ENCODE results near the gene REEP2. TPM values are rescaled to one million over a fixed set of nuclear protein-coding genes. Genes with fewer than 3 reads are reported as not detected.

The REEP2 gene
- polyA plus RNA-seq, 1 of the 3 experiments (the other 2 are of a cell fraction) = 31.2 TPM

DNA sequence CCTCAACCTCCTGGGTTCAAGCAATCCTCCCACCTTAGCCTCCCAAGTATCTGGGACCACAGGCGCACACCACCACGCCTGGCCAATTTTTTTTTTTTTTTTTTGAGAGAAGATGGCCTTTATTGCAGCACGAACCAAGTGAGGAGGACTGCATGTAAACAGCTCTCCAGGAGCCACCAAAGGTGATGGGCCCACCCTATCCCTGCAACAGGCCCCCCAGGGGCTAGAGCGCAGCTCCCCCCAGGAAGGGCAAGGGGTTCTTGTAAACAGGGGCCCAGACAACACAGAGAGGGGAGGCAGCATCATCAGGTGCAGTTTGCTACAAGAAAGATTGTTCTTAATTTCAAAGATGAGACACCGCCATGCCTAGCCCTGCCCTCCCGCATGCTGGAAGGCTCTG is 13.9 kb downstream of the REEP2 start:
- H3K4me1 ChIP-seq (ENCODE audit: control insufficient read depth in 1 of 2, insufficient read depth in 2 of 2, low read depth in 1 of 2, low read length in 1 of 2) = peaks cover 13 to 19% of the 10 kb centered on the region in 2 experiments; a peak in 3 of 4 replicates
- CTCF ChIA-PET = interaction anchor here (0.8 to 1.3 kb wide), 5 partner anchors 11 to 127 kb away, joined by 3 to 6 read pairs (median 3); no protein-coding TSS in a partner anchor
- no peaks in the 10 kb centered on the region for H4K20me1 ChIP-seq (ENCODE audit: insufficient read depth)
- H3K27me3 ChIP-seq (ENCODE audit: insufficient read depth) = no peaks in the 10 kb centered on the region
- H3K9ac ChIP-seq = no peak overlapping the region
- no peaks in the 10 kb centered on the region for H3K36me3 ChIP-seq (replicated peaks in 1 of 2; ENCODE audit: control insufficient read depth in 1 of 2, insufficient read depth in 2 of 2, low read length in 1 of 2)
- H3K9me3 ChIP-seq = no peaks in the 10 kb centered on the region
- H3K9me2 ChIP-seq = no peaks in the 10 kb centered on the region
- no peaks in the 10 kb centered on the region for H3F3A ChIP-seq (replicated peaks; ENCODE audit: insufficient read depth)
- no peak for TF ChIP-seq MXI1 (IDR thresholded peaks at IDR 0.05; ENCODE audit: low read depth, low read length)
- TF ChIP-seq, protein P1, sequence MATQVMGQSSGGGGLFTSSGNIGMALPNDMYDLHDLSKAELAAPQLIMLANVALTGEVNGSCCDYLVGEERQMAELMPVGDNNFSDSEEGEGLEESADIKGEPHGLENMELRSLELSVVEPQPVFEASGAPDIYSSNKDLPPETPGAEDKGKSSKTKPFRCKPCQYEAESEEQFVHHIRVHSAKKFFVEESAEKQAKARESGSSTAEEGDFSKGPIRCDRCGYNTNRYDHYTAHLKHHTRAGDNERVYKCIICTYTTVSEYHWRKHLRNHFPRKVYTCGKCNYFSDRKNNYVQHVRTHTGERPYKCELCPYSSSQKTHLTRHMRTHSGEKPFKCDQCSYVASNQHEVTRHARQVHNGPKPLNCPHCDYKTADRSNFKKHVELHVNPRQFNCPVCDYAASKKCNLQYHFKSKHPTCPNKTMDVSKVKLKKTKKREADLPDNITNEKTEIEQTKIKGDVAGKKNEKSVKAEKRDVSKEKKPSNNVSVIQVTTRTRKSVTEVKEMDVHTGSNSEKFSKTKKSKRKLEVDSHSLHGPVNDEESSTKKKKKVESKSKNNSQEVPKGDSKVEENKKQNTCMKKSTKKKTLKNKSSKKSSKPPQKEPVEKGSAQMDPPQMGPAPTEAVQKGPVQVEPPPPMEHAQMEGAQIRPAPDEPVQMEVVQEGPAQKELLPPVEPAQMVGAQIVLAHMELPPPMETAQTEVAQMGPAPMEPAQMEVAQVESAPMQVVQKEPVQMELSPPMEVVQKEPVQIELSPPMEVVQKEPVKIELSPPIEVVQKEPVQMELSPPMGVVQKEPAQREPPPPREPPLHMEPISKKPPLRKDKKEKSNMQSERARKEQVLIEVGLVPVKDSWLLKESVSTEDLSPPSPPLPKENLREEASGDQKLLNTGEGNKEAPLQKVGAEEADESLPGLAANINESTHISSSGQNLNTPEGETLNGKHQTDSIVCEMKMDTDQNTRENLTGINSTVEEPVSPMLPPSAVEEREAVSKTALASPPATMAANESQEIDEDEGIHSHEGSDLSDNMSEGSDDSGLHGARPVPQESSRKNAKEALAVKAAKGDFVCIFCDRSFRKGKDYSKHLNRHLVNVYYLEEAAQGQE (IDR thresholded peaks at IDR 0.05; ENCODE audit: low read depth, low read length) = no peak
- no peak for TF ChIP-seq MEF2A (IDR thresholded peaks at IDR 0.05; ENCODE audit: borderline replicate concordance, low read depth)
- WGBS (ENCODE audit: low lambda C conversion rate) = 87% methylated on average over 6 of the region's 6 CpGs
- H3K4me3 ChIP-seq (ENCODE audit: low read depth in 2 of 2, low read length in 1 of 2) = no peak overlapping the region
- H3K27ac ChIP-seq (ENCODE audit: low read depth in 2 of 2, low read length in 1 of 2) = no peak overlapping the region
- POLR2A ChIA-PET = no interaction called here
- no peak for DNase-seq
- H2AFZ ChIP-seq (ENCODE audit: low read depth) = no peak overlapping the region
- no peak overlapping the region for H3K4me2 ChIP-seq
- no peaks in the 10 kb centered on the region for H3K79me2 ChIP-seq (ENCODE audit: insufficient read depth)

DNA sequence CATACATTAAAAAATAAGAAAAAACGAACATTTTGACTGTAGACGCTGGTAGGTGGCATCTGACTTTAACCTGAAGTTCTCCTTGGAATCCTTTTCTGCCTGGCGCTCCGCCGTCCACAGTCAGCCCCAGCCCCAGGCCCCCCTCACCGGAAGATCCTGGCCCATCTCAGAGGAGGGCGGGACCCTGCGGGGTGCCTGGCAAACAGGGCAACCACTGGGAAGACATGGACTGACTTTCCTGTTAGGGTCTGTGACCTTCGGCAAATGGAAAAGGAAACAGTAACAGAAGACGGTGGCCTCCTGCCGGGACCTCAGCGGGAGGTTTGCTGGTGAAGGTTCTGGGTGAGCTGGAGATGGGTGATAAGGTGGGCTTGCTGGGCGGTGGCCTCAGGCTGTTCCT is 14.7 kb downstream of the REEP2 start:
- TF ChIP-seq, protein P2, sequence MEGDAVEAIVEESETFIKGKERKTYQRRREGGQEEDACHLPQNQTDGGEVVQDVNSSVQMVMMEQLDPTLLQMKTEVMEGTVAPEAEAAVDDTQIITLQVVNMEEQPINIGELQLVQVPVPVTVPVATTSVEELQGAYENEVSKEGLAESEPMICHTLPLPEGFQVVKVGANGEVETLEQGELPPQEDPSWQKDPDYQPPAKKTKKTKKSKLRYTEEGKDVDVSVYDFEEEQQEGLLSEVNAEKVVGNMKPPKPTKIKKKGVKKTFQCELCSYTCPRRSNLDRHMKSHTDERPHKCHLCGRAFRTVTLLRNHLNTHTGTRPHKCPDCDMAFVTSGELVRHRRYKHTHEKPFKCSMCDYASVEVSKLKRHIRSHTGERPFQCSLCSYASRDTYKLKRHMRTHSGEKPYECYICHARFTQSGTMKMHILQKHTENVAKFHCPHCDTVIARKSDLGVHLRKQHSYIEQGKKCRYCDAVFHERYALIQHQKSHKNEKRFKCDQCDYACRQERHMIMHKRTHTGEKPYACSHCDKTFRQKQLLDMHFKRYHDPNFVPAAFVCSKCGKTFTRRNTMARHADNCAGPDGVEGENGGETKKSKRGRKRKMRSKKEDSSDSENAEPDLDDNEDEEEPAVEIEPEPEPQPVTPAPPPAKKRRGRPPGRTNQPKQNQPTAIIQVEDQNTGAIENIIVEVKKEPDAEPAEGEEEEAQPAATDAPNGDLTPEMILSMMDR (IDR thresholded peaks at IDR 0.05) = no peak
- TF ChIP-seq ELF1 (IDR thresholded peaks at IDR 0.05) = no peak
- TF ChIP-seq YY1 (IDR thresholded peaks at IDR 0.05; ENCODE audit: low read depth) = no peak
- no peak for TF ChIP-seq TEAD4 (IDR thresholded peaks at IDR 0.05; ENCODE audit: borderline replicate concordance, insufficient read depth)
- no peak for TF ChIP-seq GATA2 (CRISPR knock-in tag; IDR thresholded peaks at IDR 0.05)
- no peak for TF ChIP-seq TAF1 (IDR thresholded peaks at IDR 0.05; ENCODE audit: borderline replicate concordance, low read depth, low read length)
- TF ChIP-seq, protein P3, sequence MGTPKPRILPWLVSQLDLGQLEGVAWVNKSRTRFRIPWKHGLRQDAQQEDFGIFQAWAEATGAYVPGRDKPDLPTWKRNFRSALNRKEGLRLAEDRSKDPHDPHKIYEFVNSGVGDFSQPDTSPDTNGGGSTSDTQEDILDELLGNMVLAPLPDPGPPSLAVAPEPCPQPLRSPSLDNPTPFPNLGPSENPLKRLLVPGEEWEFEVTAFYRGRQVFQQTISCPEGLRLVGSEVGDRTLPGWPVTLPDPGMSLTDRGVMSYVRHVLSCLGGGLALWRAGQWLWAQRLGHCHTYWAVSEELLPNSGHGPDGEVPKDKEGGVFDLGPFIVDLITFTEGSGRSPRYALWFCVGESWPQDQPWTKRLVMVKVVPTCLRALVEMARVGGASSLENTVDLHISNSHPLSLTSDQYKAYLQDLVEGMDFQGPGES (IDR thresholded peaks at IDR 0.05; ENCODE audit: low read depth, low read length) = no peak
- no peak for TF ChIP-seq TCF12 (IDR thresholded peaks at IDR 0.05)
- TF ChIP-seq MXI1 (IDR thresholded peaks at IDR 0.05; ENCODE audit: low read depth, low read length) = no peak
- no peak for TF ChIP-seq NFIC (IDR thresholded peaks at IDR 0.05; ENCODE audit: borderline replicate concordance)
- no peak for TF ChIP-seq MEF2A (IDR thresholded peaks at IDR 0.05; ENCODE audit: borderline replicate concordance, low read depth)
- no peak for TF ChIP-seq SIN3A (IDR thresholded peaks at IDR 0.05; ENCODE audit: borderline replicate concordance, low read depth, low read length)
- no peak for TF ChIP-seq JUND (IDR thresholded peaks at IDR 0.05)
- no peak for TF ChIP-seq FOXJ3 (CRISPR knock-in tag; IDR thresholded peaks at IDR 0.05)

More for the DNA sequence above, 14.7 kb downstream of the REEP2 start:
- Histone ChIP-seq H3K36me3 (replicated peaks in 1 of 2; ENCODE audit: control insufficient read depth in 1 of 2, insufficient read depth in 2 of 2, low read length in 1 of 2) (no peaks in the 10 kb centered on the region), H3F3A (replicated peaks; ENCODE audit: insufficient read depth) (no peaks in the 10 kb centered on the region), H3K27me3 (ENCODE audit: insufficient read depth) (no peaks in the 10 kb centered on the region), H3K9me3 (no peaks in the 10 kb centered on the region), H3K4me1 (ENCODE audit: control insufficient read depth in 1 of 2, insufficient read depth in 2 of 2, low read depth in 1 of 2, low read length in 1 of 2) (peaks cover 12 to 17% of the 10 kb centered on the region in 2 experiments; a peak in 3 of 4 replicates), H3K4me3 (ENCODE audit: low read depth in 2 of 2, low read length in 1 of 2) (no peak overlapping the region), H3K9ac (no peak overlapping the region), H4K20me1 (ENCODE audit: insufficient read depth) (no peaks in the 10 kb centered on the region), H2AFZ (ENCODE audit: low read depth) (no peak overlapping the region), H3K27ac (ENCODE audit: low read depth in 2 of 2, low read length in 1 of 2) (no peak overlapping the region), H3K4me2 (no peak overlapping the region), H3K79me2 (ENCODE audit: insufficient read depth) (no peaks in the 10 kb centered on the region), H3K9me2 (no peaks in the 10 kb centered on the region)
- no peak for DNase-seq
- CTCF ChIA-PET = interaction anchor here (0.8 to 4.7 kb wide), 4 partner anchors 10 to 126 kb away, joined by 3 to 51 read pairs (median 4); no protein-coding TSS in a partner anchor
- WGBS (ENCODE audit: low lambda C conversion rate) = 96% methylated on average over 12 of the region's 13 CpGs
- POLR2A ChIA-PET = no interaction called here
